Upper lobe of left lung (tissue), 6 donors: ENCODE measurements around the gene ZWILCH. TPM values are rescaled to one million over a fixed set of nuclear protein-coding genes. Genes with fewer than 3 reads are reported as not detected.

Experiments
- ATAC-seq, 2 donors: fragments of 200-7000 bp; cut with Tn5 transposase; one replicate each; pipeline ENCODE4 v1.9.1; 2022; ENCODE audit warnings: mild to moderate bottlenecking in 2 of 2, moderate library complexity in 2 of 2; ENCODE audit not compliant: low FRiP score in 2 of 2
- DNase-seq, 2 donors: peaks; one replicate each; pipeline ENCODE4 v3.0.0-alpha.2; 2019 to 2020
- H3K27ac ChIP-seq, 4 donors: fragments of 200-600 bp; sonication (generic); one replicate each; pipeline ENCODE4 v1.5.1; 2016 to 2019
- H3K27me3 ChIP-seq, 4 donors: fragments of 200-600 bp; sonication (generic); one replicate each; pipeline ENCODE4 v1.5.1; 2017 to 2019
- H3K36me3 ChIP-seq, 4 donors: fragments of 200-600 bp; sonication (generic); one replicate each; pipeline ENCODE4 v1.5.1; 2016 to 2019
- H3K4me1 ChIP-seq, 4 donors: fragments of 200-600 bp; sonication (generic); one replicate each; pipeline ENCODE4 v1.5.1; 2018 to 2019
- H3K4me3 ChIP-seq, 4 donors: fragments of 200-600 bp; sonication (generic); one replicate each; pipeline ENCODE4 v1.5.1; 2017 to 2019; ENCODE audit warnings: mild to moderate bottlenecking in 2 of 4, moderate library complexity in 1 of 4
- H3K9me3 ChIP-seq, 4 donors: fragments of 200-600 bp; sonication (generic); one replicate each; pipeline ENCODE4 v1.5.1; 2018 to 2019
- CTCF ChIP-seq, 6 experiments: fragments of 450-650 bp in 4 of 6; fragments of 200-600 bp in 2 of 6; sonication (generic) in 2 of 6; IDR thresholded peaks; one replicate each; pipeline ENCODE4 v1.5.1; 2016 to 2019; ENCODE audit warnings: antibody characterized with exemption in 6 of 6
- EP300 ChIP-seq, 4 donors: sonication (generic); formaldehyde crosslinking; IDR thresholded peaks; one replicate each; pipeline ENCODE4 v1.5.1; 2017; ENCODE audit warnings: antibody characterized with exemption in 4 of 4, control low read depth in 2 of 4
- POLR2A ChIP-seq, 4 donors: fragments of 450-650 bp; IDR thresholded peaks; one replicate each; pipeline ENCODE4 v1.5.1; 2016 to 2017; ENCODE audit warnings: antibody characterized with exemption in 4 of 4, mild to moderate bottlenecking in 2 of 4
- POLR2AphosphoS5 ChIP-seq, 2 donors: sonication (generic); formaldehyde crosslinking; IDR thresholded peaks; one replicate each; pipeline ENCODE4 v1.5.1; 2017; ENCODE audit warnings: antibody characterized with exemption in 2 of 2
- WGBS, 2 donors: methylation state at CpG; one replicate each; pipeline ENCODE4 v1.1.5; 2017 to 2018; 5-methylcytosine and 5-hydroxymethylcytosine counted together
- total RNA-seq, 6 donors: library from RNA; depleted of rRNA in 4 of 6; stranded (reverse); fragments of >200 nt in 4 of 6; gene quantifications; one replicate each; pipeline versions ENCODE4 v1.1.0 to v1.2.1, GENCODE V29; 2016 to 2021
- donor health status: DM: no; HTN: no; CAD: no; lungs with moderate emphysema.
- donor health status: DM: no; HTN: yes; CAD: no; lungs with severe emphysema.

ZWILCH gene
- total RNA-seq, 6 donors from 2014 or later, result 0.33 to 6.3 (median 5.1) TPM

DNA sequence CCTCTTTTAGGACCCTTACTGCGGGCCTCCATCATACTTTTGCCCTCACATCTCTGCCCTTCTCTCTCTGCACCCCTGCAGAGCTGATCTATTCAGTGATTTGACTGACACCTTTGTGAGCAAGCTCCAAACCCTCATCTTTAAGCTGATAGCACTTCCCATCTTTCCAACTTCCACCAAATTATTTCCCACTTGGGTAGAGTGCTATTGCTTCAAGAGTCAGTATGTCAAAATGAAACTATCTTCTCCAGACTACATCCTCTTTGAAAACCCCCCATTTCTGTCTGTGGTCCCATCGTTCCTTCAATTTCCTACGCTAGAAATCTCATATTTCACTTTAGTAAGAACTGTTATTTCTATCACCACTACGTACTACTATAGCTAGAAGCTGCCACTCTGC is 19.7 kb downstream of the ZWILCH start:
- H3K27ac ChIP-seq, result no peak overlapping the region
- no peak overlapping the region for H3K4me3 ChIP-seq
- H3K27me3 ChIP-seq, result no peaks in the 10 kb centered on the region
- TF ChIP-seq POLR2A (IDR thresholded peaks at IDR 0.05), result no peak
- TF ChIP-seq CTCF (IDR thresholded peaks at IDR 0.05), result no peak
- no peak for TF ChIP-seq POLR2AphosphoS5 (IDR thresholded peaks at IDR 0.05)
- TF ChIP-seq EP300 (IDR thresholded peaks at IDR 0.05), result no peak
- ATAC-seq (no peak), DNase-seq (no peak)
- no peaks in the 10 kb centered on the region for H3K9me3 ChIP-seq
- H3K36me3 ChIP-seq, result peaks cover 4 to 24% (median 7%) of the 10 kb centered on the region in 4 donors
- no peaks in the 10 kb centered on the region for H3K4me1 ChIP-seq
- WGBS, 2 donors, result 62 to 85% methylated on average over 4 of the region's 4 CpGs

DNA sequence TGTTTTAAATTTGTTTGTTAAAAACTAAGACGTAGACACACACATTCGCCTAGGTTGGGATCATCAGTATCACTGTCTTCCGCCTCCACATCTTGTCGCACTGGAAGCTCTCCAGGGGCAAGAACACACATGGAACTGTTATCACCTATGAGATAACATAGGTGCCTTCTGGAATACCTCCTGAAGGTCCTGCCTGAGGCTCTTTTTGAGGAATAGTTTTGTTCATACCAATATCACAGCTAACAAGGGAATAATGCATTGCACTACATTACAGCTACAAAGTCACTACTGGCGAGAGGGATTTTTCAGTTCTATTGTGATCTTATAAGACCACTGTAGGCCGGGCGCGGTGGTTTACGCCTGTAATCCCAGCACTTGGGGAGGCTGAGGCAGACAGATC is 29.9 kb downstream of the ZWILCH start:
- H3K9me3 ChIP-seq, result no peaks in the 10 kb centered on the region
- WGBS, 2 donors, result 93 to 99% methylated on average over 9 of the region's 9 CpGs
- TF ChIP-seq POLR2A (IDR thresholded peaks at IDR 0.05) (no peak), POLR2AphosphoS5 (IDR thresholded peaks at IDR 0.05) (no peak), CTCF (IDR thresholded peaks at IDR 0.05) (no peak), EP300 (IDR thresholded peaks at IDR 0.05) (no peak)
- H3K4me3 ChIP-seq, result no peak overlapping the region
- H3K36me3 ChIP-seq, result peaks cover 0 to 9% (median 2%) of the 10 kb centered on the region in 4 donors
- H3K4me1 ChIP-seq, result no peaks in the 10 kb centered on the region
- H3K27me3 ChIP-seq, result no peaks in the 10 kb centered on the region
- ATAC-seq, result no peak
- no peak overlapping the region for H3K27ac ChIP-seq
- DNase-seq, result no peak

DNA sequence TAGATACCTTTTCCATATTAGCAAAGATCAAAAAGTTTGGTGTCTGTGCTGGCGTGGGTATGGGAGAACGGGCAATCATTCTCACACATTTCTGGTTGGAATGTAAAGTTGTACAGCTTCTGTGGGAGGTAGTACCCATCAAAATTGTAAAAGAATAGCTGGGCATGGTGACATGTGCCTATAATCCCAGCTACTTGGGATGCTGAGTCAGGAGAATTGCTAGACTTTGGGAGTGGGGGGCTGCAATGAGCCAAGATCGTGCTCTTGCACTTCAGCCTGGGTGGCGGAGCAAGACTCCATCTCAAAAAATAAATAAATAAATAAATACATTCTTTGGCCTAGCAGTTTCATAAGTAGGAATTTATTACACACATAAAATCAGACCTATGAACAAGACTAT is 37.8 kb downstream of the ZWILCH start:
- Histone ChIP-seq H3K4me3 (no peak overlapping the region), H3K27ac (no peak overlapping the region), H3K36me3 (peaks cover 0 to 15% (median 4%) of the 10 kb centered on the region in 4 donors), H3K4me1 (no peaks in the 10 kb centered on the region), H3K9me3 (no peaks in the 10 kb centered on the region), H3K27me3 (no peaks in the 10 kb centered on the region)
- no peak for ATAC-seq
- TF ChIP-seq POLR2AphosphoS5 (IDR thresholded peaks at IDR 0.05) (no peak), POLR2A (IDR thresholded peaks at IDR 0.05) (no peak), EP300 (IDR thresholded peaks at IDR 0.05) (no peak), CTCF (IDR thresholded peaks at IDR 0.05) (no peak)
- no peak for DNase-seq
- 98 to 99% methylated on average over 4 of the region's 4 CpGs for WGBS, 2 donors

DNA sequence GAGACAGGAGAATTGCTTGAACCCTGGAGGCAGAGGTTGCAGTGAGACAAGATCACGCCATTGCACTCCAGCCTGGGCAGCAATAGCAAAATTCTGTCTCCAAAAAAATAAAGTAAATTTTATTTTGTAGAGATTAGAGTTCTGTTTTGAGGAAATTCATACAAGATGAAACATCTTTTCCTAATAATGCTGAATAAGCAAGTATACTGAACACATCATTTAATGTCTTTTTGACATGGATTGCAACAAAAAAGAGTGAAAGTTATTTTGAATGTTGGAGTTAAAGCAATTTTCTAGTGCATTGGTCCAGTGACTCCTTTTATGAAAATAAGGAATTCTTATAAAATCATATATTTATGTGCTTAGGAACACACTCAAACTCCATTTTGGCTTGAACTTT is 40.1 kb downstream of the ZWILCH start:
- Histone ChIP-seq H3K9me3 (no peaks in the 10 kb centered on the region), H3K27me3 (no peaks in the 10 kb centered on the region), H3K4me1 (no peaks in the 10 kb centered on the region), H3K36me3 (peaks cover 0 to 8% (median 1%) of the 10 kb centered on the region in 4 donors), H3K4me3 (no peak overlapping the region), H3K27ac (no peak overlapping the region)
- no peak for ATAC-seq
- TF ChIP-seq POLR2A (IDR thresholded peaks at IDR 0.05), result no peak
- no peak for TF ChIP-seq EP300 (IDR thresholded peaks at IDR 0.05)
- no peak for TF ChIP-seq POLR2AphosphoS5 (IDR thresholded peaks at IDR 0.05)
- no peak for TF ChIP-seq CTCF (IDR thresholded peaks at IDR 0.05)
- 100% methylated on average over 1 of the region's 1 CpG for WGBS, 2 donors
- DNase-seq, result no peak

DNA sequence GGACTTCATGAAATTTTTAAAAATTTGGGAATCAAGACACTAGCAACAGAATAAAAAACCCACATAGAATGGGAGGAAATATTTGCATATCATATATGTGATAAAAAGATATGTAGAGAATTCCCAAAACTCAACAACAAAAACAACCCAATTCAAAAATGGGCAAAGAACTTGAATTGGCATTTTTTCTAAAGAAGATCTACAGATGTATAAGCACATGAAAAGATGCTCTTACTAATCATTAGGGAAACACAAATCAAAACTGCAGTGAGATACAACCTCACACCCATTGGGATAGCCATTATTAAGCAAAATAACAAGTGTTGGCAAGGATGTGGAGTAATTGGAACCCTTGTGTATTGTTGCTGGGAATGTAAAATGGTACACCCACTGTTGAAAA is 50.6 kb downstream of the ZWILCH start:
- ATAC-seq, result no peak
- no peak for DNase-seq
- no peak overlapping the region for H3K27ac ChIP-seq
- no peak overlapping the region for H3K4me3 ChIP-seq
- no peak for TF ChIP-seq POLR2A (IDR thresholded peaks at IDR 0.05)
- no peak for TF ChIP-seq CTCF (IDR thresholded peaks at IDR 0.05)
- no peak for TF ChIP-seq EP300 (IDR thresholded peaks at IDR 0.05)
- no peak for TF ChIP-seq POLR2AphosphoS5 (IDR thresholded peaks at IDR 0.05)
- H3K4me1 ChIP-seq, result no peaks in the 10 kb centered on the region
- H3K27me3 ChIP-seq, result no peaks in the 10 kb centered on the region
- H3K36me3 ChIP-seq, result no peaks in the 10 kb centered on the region
- no peaks in the 10 kb centered on the region for H3K9me3 ChIP-seq
